ENCODE results near the gene DHRS12.

DHRS12 gene

GRCh38 chr13:51821606-51822005 is 17.6 kb upstream of the DHRS12 start:
- H3K27me3 ChIP-seq (replicated peaks; ENCODE audit: control insufficient read depth, insufficient read depth, low read length) = no peaks in the 10 kb centered on the region; the same call in 1 of the 2 replicates
- DNase-seq (ENCODE audit: extremely low read depth, insufficient read length) = no peak
- H3K4me3 ChIP-seq (replicated peaks; ENCODE audit: low read depth, low read length) = no peak overlapping the region
- TF ChIP-seq CTCF (IDR thresholded peaks at IDR 0.05; ENCODE audit: insufficient read depth, low read length, poor library complexity, severe bottlenecking) = no peak
- no peaks in the 10 kb centered on the region for H3K36me3 ChIP-seq (ENCODE audit: control insufficient read depth, insufficient read depth, low read length)

- Histone ChIP-seq H3K4me3 (replicated peaks; ENCODE audit: low read depth, low read length) (no peak overlapping the region), H3K36me3 (ENCODE audit: control insufficient read depth, insufficient read depth, low read length) (no peaks in the 10 kb centered on the region), H3K27me3 (replicated peaks; ENCODE audit: control insufficient read depth, insufficient read depth, low read length) (no peaks in the 10 kb centered on the region)
- DNase-seq (ENCODE audit: extremely low read depth, insufficient read length) = no peak
- no peak for TF ChIP-seq CTCF (IDR thresholded peaks at IDR 0.05; ENCODE audit: insufficient read depth, low read length, poor library complexity, severe bottlenecking)
These were observed 16.1 kb upstream of the DHRS12 start for GRCh38 chr13:51820016-51820597.

GRCh38 chr13:51819544-51819943 is 15.6 kb upstream of the DHRS12 start:
- TF ChIP-seq CTCF (IDR thresholded peaks at IDR 0.05; ENCODE audit: insufficient read depth, low read length, poor library complexity, severe bottlenecking) = no peak
- no peak overlapping the region for H3K4me3 ChIP-seq (replicated peaks; ENCODE audit: low read depth, low read length)
- no peaks in the 10 kb centered on the region for H3K36me3 ChIP-seq (ENCODE audit: control insufficient read depth, insufficient read depth, low read length)
- no peak for DNase-seq (ENCODE audit: extremely low read depth, insufficient read length)
- H3K27me3 ChIP-seq (replicated peaks; ENCODE audit: control insufficient read depth, insufficient read depth, low read length) = no peaks in the 10 kb centered on the region

GRCh38 chr13:51818781-51819511 is 15.0 kb upstream of the DHRS12 start:
- TF ChIP-seq CTCF (IDR thresholded peaks at IDR 0.05; ENCODE audit: insufficient read depth, low read length, poor library complexity, severe bottlenecking) = no peak
- Histone ChIP-seq H3K36me3 (ENCODE audit: control insufficient read depth, insufficient read depth, low read length) (no peaks in the 10 kb centered on the region), H3K27me3 (replicated peaks; ENCODE audit: control insufficient read depth, insufficient read depth, low read length) (no peaks in the 10 kb centered on the region), H3K4me3 (replicated peaks; ENCODE audit: low read depth, low read length) (no peak overlapping the region)
- peak; percentile 30 for DNase-seq (ENCODE audit: extremely low read depth, insufficient read length)

GRCh38 chr13:51818276-51818675 is 14.3 kb upstream of the DHRS12 start:
- no peak for TF ChIP-seq CTCF (IDR thresholded peaks at IDR 0.05; ENCODE audit: insufficient read depth, low read length, poor library complexity, severe bottlenecking)
- no peaks in the 10 kb centered on the region for H3K27me3 ChIP-seq (replicated peaks; ENCODE audit: control insufficient read depth, insufficient read depth, low read length)
- H3K4me3 ChIP-seq (replicated peaks; ENCODE audit: low read depth, low read length) = no peak overlapping the region
- DNase-seq (ENCODE audit: extremely low read depth, insufficient read length) = no peak
- no peaks in the 10 kb centered on the region for H3K36me3 ChIP-seq (ENCODE audit: control insufficient read depth, insufficient read depth, low read length)
